Neural cell (in vitro differentiated cells): ENCODE measurements around the gene EFNA4. TPM values are rescaled to one million over a fixed set of nuclear protein-coding genes. Genes with fewer than 3 reads are reported as not detected.

Source experiments
- H2AFZ ChIP-seq: fragments of 200-600, 300-800 bp; sonication (generic), shearing (Covaris generic); 2 replicates; pipeline ENCODE4 v1.6.0; 2014; ENCODE audit warnings: low read depth, mild to moderate bottlenecking, antibody characterized with exemption, low read length, moderate library complexity
- H3F3A ChIP-seq: fragments of 200-600 bp; shearing (Covaris generic); 2 replicates; pipeline ENCODE4 v1.6.1; 2016; ENCODE audit warnings: mild to moderate bottlenecking, moderate library complexity, mixed read lengths, antibody characterized with exemption, low read length; ENCODE audit not compliant: insufficient read depth, poor library complexity, severe bottlenecking
- H3K27ac ChIP-seq: fragments of 200-600, 300-800 bp; sonication (generic), shearing (Covaris generic); 2 replicates; pipeline ENCODE4 v1.5.1; 2014; ENCODE audit warnings: mild to moderate bottlenecking, low read length, moderate library complexity
- H3K27me3 ChIP-seq: fragments of 300-800, 200-600 bp; sonication (generic), shearing (Covaris generic); 2 replicates; pipeline ENCODE4 v1.6.0; 2014; ENCODE audit warnings: mild to moderate bottlenecking, low read depth, low read length, moderate library complexity; ENCODE audit not compliant: insufficient read depth
- H3K36me3 ChIP-seq: fragments of 300-800, 200-600 bp; sonication (generic), shearing (Covaris generic); 2 replicates; pipeline ENCODE4 v1.5.1; 2014; ENCODE audit warnings: mild to moderate bottlenecking, antibody characterized with exemption, low read length, moderate library complexity; ENCODE audit not compliant: insufficient read depth
- H3K4me2 ChIP-seq: fragments of 300-800, 200-600 bp; sonication (generic), shearing (Covaris generic); 2 replicates; pipeline ENCODE4 v1.6.0; 2014; ENCODE audit warnings: mild to moderate bottlenecking, low read length
- H3K4me3 ChIP-seq: fragments of 300-800, 200-600 bp; sonication (generic), shearing (Covaris generic); 2 replicates; pipeline ENCODE4 v1.5.1; 2014; ENCODE audit warnings: mild to moderate bottlenecking, low read length, moderate library complexity
- H3K79me2 ChIP-seq: fragments of 200-600 bp; shearing (Covaris generic); replicated peaks from 2 replicates; pipeline ENCODE4 v1.6.0; 2014; ENCODE audit warnings: mild to moderate bottlenecking, low read length, moderate library complexity; ENCODE audit not compliant: insufficient read depth
- H3K9ac ChIP-seq: fragments of 300-800, 200-600 bp; sonication (generic), shearing (Covaris generic); 2 replicates; pipeline ENCODE4 v1.6.1; 2016; ENCODE audit warnings: mild to moderate bottlenecking, low read length, mixed read lengths
- H3K9me2 ChIP-seq: fragments of 200-600 bp; shearing (Covaris generic); 2 replicates; pipeline ENCODE4 v1.6.1; 2016; ENCODE audit warnings: mild to moderate bottlenecking, low read length, mixed read lengths; ENCODE audit not compliant: insufficient read depth
- H3K9me3 ChIP-seq: fragments of 200-600, 300-800 bp; sonication (generic), shearing (Covaris generic); 2 replicates; pipeline ENCODE4 v1.6.1; 2016; ENCODE audit warnings: mild to moderate bottlenecking, mixed run types, low read length, moderate library complexity, mixed read lengths
- H4K20me1 ChIP-seq: fragments of 200-600 bp; shearing (Covaris generic); 2 replicates; pipeline ENCODE4 v1.6.1; 2016; ENCODE audit warnings: mild to moderate bottlenecking, mixed run types; ENCODE audit not compliant: insufficient read depth
- EP300 ChIP-seq: fragments of 450-650 bp; conservative IDR thresholded peaks from 2 replicates; pipeline ENCODE4 v1.6.1; 2014; ENCODE audit warnings: antibody characterized with exemption, mild to moderate bottlenecking, moderate library complexity; ENCODE audit not compliant: poor library complexity, severe bottlenecking
- EZH2 ChIP-seq: fragments of 200-600, 300-800 bp; shearing (Covaris generic), sonication (generic); IDR thresholded peaks from 2 replicates; pipeline ENCODE4 v1.6.1; 2014; ENCODE audit warnings: antibody characterized with exemption, low read length, borderline replicate concordance, mild to moderate bottlenecking; ENCODE audit not compliant: insufficient read depth, poor library complexity, severe bottlenecking
- MXI1 ChIP-seq: fragments of 450-650 bp; conservative IDR thresholded peaks from 2 replicates; pipeline ENCODE4 v1.6.1; 2014; ENCODE audit warnings: antibody characterized with exemption, mild to moderate bottlenecking; ENCODE audit not compliant: poor library complexity, severe bottlenecking
- POLR2AphosphoS5 ChIP-seq: IDR thresholded peaks from 2 replicates; pipeline ENCODE4 v1.6.1; 2012
- RAD21 ChIP-seq: fragments of 450-650 bp; conservative IDR thresholded peaks from 2 replicates; pipeline ENCODE4 v1.6.1; 2014; ENCODE audit warnings: antibody characterized with exemption, mild to moderate bottlenecking, moderate library complexity
- SMC3 ChIP-seq: fragments of 450-650 bp; conservative IDR thresholded peaks from 2 replicates; pipeline ENCODE4 v1.6.1; 2014; ENCODE audit warnings: antibody characterized with exemption, mild to moderate bottlenecking, moderate library complexity; ENCODE audit not compliant: poor library complexity
- TAF1 ChIP-seq: IDR thresholded peaks from 2 replicates; pipeline ENCODE4 v1.6.1; 2012; ENCODE audit warnings: low read depth
- polyA plus RNA-seq: library from polyadenylated mRNA; depleted of rRNA; stranded (reverse); fragments of >200 nt; gene quantifications from 2 replicates; pipeline ENCODE4 v1.2.3, GENCODE V29; 2014
- TF ChIP-seq, protein P1 (sequence below): IDR thresholded peaks from 2 replicates; pipeline ENCODE4 v1.6.1; 2012; ENCODE audit warnings: borderline replicate concordance
- TF ChIP-seq, protein P2 (sequence below): fragments of 450-650 bp; IDR thresholded peaks from 2 replicates; pipeline ENCODE4 v1.5.1; 2014; ENCODE audit warnings: antibody characterized with exemption, mild to moderate bottlenecking, moderate library complexity; ENCODE audit not compliant: poor library complexity, severe bottlenecking

Gene EFNA4
- polyA plus RNA-seq, 1 donor from 2014 or later, result 1.2 TPM

DNA sequence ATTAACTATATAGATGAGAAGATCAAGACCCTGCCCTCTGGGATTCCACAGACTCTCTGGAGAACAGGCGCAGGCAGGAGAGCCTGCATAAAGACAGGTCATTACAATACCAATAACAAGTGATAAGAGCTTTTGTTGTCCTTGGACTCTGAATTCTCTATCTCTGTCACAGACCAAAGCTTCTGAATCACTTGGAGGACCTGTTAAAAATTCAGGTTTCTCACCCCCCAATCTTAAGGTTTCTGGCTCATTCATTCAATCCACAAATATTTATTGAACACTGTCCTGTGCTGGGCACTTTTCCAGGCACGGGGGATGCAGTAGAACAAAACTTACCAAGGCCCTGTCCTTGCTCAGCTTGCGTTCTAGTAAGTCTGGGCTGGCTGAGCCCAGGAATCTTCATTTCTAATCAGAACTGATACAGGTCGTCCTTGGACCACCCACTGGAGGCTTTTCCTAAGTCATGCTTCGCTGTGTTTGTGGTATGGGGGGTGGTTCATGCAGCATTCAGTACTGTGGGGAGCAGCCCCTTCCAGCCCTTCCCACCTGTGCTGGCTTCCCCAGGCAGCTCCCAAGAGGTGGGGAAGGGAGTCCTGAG lies 1.4 kb downstream of the EFNA4 start:
- peaks cover 8% of the 10 kb centered on the region for H3K79me2 ChIP-seq
- H3K27ac ChIP-seq, result no peak overlapping the region
- no peak overlapping the region for H3K4me3 ChIP-seq
- H3F3A ChIP-seq, result no peaks in the 10 kb centered on the region
- H3K9me3 ChIP-seq, result no peaks in the 10 kb centered on the region
- H3K36me3 ChIP-seq, result no peaks in the 10 kb centered on the region
- TF ChIP-seq SMC3, result no peak
- TF ChIP-seq POLR2AphosphoS5, result no peak
- TF ChIP-seq RAD21, result no peak
- no peak for TF ChIP-seq TAF1
- TF ChIP-seq, protein P1, sequence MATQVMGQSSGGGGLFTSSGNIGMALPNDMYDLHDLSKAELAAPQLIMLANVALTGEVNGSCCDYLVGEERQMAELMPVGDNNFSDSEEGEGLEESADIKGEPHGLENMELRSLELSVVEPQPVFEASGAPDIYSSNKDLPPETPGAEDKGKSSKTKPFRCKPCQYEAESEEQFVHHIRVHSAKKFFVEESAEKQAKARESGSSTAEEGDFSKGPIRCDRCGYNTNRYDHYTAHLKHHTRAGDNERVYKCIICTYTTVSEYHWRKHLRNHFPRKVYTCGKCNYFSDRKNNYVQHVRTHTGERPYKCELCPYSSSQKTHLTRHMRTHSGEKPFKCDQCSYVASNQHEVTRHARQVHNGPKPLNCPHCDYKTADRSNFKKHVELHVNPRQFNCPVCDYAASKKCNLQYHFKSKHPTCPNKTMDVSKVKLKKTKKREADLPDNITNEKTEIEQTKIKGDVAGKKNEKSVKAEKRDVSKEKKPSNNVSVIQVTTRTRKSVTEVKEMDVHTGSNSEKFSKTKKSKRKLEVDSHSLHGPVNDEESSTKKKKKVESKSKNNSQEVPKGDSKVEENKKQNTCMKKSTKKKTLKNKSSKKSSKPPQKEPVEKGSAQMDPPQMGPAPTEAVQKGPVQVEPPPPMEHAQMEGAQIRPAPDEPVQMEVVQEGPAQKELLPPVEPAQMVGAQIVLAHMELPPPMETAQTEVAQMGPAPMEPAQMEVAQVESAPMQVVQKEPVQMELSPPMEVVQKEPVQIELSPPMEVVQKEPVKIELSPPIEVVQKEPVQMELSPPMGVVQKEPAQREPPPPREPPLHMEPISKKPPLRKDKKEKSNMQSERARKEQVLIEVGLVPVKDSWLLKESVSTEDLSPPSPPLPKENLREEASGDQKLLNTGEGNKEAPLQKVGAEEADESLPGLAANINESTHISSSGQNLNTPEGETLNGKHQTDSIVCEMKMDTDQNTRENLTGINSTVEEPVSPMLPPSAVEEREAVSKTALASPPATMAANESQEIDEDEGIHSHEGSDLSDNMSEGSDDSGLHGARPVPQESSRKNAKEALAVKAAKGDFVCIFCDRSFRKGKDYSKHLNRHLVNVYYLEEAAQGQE, result no peak
- TF ChIP-seq EP300, result no peak
- no peak for TF ChIP-seq MXI1
- TF ChIP-seq, protein P2, sequence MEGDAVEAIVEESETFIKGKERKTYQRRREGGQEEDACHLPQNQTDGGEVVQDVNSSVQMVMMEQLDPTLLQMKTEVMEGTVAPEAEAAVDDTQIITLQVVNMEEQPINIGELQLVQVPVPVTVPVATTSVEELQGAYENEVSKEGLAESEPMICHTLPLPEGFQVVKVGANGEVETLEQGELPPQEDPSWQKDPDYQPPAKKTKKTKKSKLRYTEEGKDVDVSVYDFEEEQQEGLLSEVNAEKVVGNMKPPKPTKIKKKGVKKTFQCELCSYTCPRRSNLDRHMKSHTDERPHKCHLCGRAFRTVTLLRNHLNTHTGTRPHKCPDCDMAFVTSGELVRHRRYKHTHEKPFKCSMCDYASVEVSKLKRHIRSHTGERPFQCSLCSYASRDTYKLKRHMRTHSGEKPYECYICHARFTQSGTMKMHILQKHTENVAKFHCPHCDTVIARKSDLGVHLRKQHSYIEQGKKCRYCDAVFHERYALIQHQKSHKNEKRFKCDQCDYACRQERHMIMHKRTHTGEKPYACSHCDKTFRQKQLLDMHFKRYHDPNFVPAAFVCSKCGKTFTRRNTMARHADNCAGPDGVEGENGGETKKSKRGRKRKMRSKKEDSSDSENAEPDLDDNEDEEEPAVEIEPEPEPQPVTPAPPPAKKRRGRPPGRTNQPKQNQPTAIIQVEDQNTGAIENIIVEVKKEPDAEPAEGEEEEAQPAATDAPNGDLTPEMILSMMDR, result no peak
- no peak for TF ChIP-seq EZH2
- no peak overlapping the region for H3K4me2 ChIP-seq
- H3K9ac ChIP-seq, result no peak overlapping the region
- no peaks in the 10 kb centered on the region for H3K9me2 ChIP-seq
- H2AFZ ChIP-seq, result no peak overlapping the region
- H4K20me1 ChIP-seq, result no peaks in the 10 kb centered on the region
- no peaks in the 10 kb centered on the region for H3K27me3 ChIP-seq

DNA sequence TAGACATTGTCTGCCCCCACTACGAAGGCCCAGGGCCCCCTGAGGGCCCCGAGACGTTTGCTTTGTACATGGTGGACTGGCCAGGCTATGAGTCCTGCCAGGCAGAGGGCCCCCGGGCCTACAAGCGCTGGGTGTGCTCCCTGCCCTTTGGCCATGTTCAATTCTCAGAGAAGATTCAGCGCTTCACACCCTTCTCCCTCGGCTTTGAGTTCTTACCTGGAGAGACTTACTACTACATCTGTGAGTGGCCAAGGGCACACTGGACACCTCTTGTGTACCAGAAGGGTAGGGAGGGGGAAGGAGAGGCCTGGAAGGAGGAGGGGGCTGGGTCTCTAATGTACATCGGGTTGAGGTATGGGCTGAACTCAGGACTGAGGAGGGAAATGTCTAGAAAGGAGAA lies 3.2 kb downstream of the EFNA4 start:
- no peak overlapping the region for H2AFZ ChIP-seq
- no peaks in the 10 kb centered on the region for H3K9me3 ChIP-seq
- no peaks in the 10 kb centered on the region for H4K20me1 ChIP-seq
- no peaks in the 10 kb centered on the region for H3K9me2 ChIP-seq
- H3K27ac ChIP-seq, result no peak overlapping the region
- no peak overlapping the region for H3K4me2 ChIP-seq
- TF ChIP-seq EP300 (no peak), POLR2AphosphoS5 (no peak), SMC3 (no peak), EZH2 (no peak), RAD21 (no peak), TAF1 (no peak), MXI1 (no peak)
- TF ChIP-seq, protein P1, result no peak
- TF ChIP-seq, protein P2, result no peak
- no peaks in the 10 kb centered on the region for H3K27me3 ChIP-seq
- H3K79me2 ChIP-seq, result peaks cover 8% of the 10 kb centered on the region
- no peak overlapping the region for H3K4me3 ChIP-seq
- H3K9ac ChIP-seq, result no peak overlapping the region
- H3K36me3 ChIP-seq, result no peaks in the 10 kb centered on the region
- no peaks in the 10 kb centered on the region for H3F3A ChIP-seq
